DMS53 treated with DMSO at 0.1 percent for 48 hours (cell line): ENCODE measurements around the gene CYBA.
A peak's percentile ranks its signal among the peaks of the same experiment; 100 is the strongest.

Experiments
- DNase-seq: peaks from one replicate; lab custom pipeline; 2025; ENCODE audit not compliant: unreplicated experiment; lab: John Stamatoyannopoulos, UW

Gene CYBA

DNA sequence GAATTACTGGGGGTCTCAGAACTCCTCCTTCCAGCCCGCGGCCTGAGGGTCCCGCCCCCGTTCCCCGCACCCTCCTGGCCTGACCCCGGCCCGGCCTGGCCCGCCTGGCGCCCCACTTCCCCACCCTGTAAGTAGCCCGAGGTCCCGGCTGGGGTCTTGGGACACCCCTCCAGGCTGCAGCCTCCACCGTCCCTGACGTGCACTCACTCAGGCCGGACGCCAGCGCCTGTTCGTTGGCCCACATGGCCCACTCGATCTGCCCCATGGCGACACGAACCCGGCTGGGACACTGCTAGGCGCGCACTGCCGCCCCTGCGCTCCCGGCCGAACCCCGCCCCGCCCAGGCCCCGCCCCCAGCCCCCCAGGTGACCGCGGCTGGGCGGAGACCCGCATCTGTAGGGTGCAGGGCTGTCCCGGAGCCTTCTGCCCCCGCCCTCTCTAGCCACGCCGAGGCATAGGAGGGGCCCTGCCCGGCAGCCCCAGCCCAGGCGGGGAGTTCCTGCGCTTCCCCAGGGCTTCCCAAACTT is at the start of gene CYBA:
Gene CYBA, minus strand, starts transcription at position 305 of the 527 bp plus-strand sequence. Its CDS starts 40 bp downstream, at position 265.
- DNase-seq = peak; percentile 65

DNA sequence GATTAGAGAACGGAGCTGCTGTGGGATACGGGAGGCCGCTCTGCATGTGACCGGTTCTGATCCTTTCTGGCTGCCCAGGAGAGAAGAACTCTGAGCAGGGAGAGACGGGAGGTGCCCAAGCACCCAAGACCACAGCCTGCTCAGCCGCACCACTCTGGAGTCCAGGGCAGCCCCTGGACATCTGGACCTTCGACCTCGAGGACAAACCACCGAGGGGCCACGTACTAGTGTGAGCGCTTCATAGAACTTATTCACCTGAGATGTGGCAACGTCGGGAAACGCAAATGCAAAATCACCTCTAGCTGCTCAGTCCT is 49.4 kb upstream of the CYBA start:
- no peak for DNase-seq

DNA sequence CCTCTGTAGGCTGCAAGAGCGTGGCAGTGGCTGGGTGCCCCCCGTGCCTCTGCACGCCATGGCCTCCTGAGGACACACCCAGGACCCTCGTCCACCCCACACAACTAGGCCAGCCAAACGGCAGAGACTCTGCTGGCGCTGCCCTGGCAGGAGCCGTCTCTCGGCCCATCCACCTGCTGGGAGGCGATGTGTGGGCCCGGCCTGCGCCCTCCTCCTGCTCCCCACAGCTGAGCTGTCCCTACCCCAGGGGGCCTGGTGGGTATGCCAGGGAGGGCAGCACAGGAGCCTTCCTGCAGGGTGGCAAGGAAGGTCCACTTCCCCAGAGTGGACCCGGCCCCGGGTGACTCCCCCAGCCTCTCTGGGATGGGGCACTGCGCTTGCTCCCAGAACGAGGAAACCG is 48.3 kb upstream of the CYBA start:
- DNase-seq = no peak

DNA sequence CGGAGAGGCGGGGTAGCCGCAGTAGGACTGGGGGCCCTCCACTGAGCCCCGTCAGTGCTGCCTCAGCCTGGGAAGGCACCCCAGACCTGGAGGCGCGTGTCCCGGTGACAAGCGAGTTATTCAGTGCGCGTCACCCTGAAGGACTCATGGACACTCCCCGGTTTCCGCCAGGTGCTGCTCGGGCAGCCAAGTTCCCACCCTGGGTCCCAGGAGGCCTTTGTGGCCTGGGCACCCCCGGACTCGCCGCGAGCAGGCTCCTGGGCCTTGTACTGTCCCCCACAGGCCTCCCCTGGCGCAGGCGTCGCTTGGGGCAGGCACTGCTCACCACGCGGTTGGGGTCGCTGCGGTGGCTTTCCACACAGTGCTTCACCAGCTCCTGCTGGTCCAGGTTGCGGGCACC is 47.8 kb upstream of the CYBA start:
- DNase-seq = no peak

DNA sequence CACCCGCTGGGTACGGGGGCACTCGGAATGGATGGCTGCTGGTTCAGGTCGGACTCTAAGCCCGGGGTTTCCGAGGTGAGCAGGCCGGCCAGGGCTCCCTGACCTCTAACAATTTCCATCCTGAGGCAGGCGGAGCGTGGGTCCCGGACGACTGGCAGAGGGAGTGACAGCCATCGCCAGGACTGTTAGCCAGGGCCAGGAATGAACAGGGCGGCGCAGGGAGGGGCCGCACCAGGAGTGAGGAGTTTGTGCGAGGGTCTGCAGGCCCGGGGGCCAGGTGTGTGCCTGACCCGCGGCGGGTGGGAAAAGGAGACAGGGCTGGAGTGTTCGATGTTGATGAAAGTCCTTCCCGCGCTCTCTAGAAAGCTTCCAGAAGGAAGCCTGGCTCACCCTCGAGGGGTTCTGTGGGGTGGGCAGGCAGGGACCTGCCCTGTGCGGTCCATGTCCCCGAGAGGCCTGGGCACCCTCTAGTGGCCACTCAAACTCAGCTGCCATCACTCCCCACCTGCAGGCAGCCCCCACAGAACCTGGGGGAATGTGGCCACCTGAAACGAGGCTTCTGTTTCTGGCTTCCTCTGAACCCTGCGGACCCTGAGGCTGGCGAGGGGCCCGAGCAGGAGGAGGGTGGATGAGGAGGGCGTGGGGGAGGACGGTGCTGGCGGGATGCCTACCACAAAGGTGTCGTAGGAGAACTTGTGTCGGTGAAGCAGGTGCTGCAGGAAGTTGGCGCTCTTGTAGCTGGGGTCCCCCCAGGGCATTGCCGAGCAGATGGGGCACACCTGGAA is 47.2 kb upstream of the CYBA start:
- no peak for DNase-seq

DNA sequence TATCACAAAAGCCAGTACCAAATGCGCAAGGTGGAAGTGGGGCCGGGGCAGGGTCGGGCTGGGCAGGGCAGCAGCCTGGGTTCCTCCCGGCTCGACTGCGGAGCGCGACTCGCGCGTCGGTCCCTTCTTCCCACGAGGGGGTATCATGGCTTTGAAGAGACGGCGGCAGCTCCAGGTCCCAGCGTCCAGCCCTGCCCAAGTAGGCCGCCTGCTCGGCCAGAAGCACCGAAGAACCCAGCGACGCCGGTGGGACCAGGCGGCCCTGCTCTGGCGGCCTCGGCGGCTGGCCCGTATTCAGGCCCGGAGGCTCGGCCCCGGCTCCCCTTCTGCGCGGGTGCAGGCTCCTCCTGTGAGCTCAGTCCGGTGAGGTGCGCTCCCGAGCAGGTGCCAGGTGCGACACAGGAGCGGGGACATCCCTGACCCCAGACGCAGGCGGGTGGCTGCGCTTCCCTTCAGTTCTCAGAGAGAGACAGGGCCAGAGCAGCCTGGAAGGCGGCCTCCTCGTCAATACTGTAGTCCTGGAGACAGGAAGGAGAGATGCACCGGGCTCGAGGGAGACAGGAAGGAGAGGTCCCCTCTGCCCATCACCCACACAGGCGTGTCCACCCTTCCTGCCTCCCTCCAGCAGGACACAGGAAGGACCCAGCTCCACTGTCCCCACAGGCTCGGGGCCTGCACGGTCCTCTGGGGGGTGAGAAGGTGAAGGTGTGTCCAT is 46.4 kb upstream of the CYBA start:
- no peak for DNase-seq

DNA sequence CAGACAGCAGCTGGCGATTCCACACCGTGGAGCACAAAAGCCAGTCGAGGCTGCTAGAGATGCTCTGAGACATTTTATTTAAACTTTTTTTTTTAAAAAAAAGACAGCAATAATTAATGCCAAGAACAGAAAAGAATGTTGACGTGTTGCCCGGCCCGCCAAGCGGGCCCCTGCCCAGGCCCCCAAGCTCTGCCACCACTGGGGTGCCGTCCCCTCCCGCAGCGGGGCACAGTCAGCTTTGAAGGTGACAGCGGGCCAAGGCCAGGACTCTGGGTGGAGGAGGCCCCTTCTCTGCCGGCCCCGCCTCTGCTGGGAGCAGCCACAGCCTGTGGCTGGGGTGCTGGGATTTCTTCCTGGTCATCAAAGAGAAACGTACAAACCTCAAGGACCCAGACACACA is 45.6 kb upstream of the CYBA start:
- DNase-seq = no peak

DNA sequence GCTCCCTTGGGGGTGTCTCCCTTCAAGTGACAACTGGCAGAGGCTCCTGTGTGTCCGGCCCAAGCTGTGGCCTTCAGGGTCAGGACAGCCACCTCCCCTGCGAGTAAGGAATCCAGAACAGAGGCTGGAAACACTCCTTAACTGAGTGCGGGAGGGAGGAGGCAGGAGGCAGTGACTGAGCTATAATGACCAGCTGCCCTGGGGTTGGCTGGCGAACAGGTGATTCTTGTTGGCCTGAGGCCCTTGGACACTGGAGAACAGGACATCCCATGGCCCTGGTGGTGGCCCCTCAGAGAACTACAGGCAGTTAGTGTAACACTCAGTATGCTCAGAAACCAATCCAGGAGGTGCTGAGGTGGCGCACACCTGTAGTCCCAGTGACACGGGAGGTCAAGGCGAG is 44.9 kb upstream of the CYBA start:
- DNase-seq = no peak

DNA sequence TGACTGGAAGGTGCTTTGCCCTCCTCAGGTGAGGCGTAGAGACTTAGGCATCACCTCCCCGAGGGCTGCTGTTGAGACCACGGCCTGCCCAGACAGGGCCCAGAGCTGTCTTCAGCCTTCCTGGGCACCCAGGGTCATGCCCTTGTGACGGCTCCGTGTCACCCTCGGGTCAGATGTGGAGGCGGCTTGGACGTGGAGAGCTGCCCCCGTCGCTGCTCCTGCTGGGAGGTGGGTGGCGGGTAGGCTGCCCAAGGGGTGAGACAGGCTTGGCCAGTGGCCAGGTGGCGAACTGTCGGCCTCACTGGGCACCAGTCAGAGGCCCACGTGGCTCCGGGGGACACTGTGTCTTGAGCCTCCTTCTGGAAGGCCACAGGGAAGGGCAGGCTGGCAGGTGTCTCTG is 44.4 kb upstream of the CYBA start:
- no peak for DNase-seq

DNA sequence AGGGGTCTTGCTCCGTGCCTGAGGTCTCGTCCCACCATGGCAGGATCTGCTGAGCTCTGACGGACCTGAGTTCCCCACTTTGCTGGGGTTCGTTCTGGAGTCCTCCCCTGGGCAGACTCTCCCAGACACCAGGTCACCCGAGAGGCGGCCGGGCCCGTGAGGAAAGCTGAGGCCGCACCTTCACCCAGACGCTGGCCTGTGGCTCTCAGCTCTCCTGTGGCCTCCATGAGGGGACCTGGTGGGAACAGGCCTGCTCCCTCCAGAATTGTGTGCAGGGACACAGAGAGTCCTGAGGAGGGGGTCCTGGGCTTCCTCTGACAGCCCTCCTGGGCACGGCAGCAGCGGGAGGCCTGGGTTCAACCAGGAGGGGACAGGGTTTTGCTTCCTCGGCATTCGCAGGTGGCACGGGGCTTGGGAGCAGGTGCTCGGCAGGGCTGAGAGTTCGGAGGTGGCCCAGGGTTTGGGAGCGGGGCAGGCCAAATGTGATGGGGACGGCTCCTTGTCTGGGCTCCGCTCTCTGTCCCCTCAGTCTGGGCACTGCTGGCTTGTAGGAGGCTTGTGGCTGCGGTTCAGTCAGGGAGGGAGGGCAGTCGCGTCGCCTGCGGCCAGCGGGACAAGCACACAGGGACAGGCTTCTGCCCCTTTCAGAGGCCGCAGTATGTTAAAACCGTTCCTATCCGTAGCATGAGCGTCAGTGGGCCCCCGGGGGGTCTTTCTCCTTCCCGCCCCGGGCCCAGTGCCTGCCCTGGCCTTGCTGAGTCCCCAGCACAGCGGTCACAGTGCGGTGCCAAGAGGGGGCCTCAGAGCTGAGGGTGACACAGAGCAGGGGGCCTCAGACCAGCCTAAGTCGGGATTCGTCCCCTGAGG is 43.6 kb upstream of the CYBA start:
- DNase-seq = no peak

DNA sequence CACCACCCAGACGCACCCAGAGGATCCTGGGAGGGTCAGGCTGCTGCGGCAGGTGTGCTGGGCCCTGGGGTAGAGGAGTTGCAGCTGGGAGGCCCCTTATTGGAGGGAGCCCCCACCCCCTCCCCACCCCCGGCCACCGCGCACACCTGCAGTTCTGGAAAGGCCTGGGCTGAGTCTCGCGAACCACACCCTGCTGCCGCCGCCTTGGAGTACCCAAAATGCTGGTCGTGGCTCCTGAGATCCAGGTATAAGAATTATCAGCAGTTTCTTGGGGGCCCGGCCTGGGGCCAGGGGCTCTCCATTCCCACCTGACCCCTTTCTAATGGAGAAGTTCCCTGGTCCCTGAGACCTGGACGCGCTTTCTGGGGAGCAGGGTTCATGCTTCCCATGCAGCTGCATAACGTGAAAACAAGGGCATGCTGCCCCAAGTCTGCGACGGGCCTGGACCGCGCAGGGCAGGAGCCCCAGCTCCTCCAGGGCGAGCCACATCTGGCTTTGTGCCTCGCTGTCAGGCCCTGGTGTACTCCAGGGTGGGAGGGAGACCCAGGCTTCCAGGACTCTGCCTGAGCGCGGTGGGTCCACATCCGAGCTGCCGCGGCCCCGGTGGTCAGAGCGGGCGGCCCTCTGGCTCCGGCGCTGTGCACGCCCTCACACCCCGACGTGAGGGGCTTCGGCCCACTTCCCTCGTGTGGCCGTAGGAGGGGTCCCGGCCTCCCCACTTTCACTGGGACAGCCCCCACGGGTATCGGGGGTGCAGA is 42.7 kb upstream of the CYBA start:
- DNase-seq = no peak

DNA sequence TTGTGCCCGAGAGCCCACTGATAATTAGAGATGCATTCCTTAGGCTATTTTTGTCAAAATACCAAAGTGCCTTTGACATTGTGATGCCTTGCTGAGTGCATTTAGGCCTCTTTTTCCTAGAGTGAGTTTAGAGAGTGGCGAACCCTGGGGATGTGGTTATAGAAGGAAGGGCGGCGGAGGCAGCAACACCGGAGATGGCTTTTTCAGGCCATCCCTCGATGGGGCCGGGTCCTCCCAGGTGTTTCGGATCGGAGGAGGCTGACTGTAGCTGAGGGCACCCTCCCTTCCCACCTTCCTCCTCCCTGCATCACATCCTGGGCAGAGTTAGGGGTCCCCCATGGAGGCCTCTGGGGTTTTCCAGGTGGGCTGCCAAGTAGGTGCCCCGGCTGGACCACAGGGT is 42.0 kb upstream of the CYBA start:
- DNase-seq = no peak

DNA sequence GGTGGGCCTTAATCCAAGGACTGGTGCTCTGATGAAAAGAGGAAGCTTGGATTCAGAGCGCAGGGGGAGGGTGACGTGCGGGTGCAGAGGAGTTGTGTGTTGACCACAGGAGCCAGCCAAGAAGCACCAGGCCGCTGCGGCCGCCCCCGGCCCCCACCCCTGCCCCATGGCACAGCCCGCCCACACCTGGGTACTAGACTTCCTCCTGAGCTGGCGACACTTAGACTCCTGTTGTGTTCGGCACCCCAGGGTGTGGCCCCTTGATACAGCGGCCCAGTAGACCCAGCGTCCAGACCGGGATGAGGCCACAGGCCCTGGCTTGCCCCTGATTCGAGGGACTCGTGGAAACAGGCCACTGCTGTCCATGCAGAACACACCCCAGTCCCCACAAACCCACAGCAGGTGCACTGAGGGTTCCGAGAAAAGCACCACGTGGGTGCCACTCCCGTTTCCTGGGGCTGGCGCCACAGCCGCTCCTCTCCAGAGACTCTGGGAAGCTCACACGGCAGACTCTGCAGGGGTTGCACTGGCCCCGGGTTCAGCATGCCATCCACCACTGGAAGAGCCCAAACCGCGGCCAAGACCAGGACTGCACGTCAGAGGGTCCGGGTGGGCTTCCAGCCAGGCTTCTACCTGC is 41.2 kb upstream of the CYBA start:
- DNase-seq = no peak

DNA sequence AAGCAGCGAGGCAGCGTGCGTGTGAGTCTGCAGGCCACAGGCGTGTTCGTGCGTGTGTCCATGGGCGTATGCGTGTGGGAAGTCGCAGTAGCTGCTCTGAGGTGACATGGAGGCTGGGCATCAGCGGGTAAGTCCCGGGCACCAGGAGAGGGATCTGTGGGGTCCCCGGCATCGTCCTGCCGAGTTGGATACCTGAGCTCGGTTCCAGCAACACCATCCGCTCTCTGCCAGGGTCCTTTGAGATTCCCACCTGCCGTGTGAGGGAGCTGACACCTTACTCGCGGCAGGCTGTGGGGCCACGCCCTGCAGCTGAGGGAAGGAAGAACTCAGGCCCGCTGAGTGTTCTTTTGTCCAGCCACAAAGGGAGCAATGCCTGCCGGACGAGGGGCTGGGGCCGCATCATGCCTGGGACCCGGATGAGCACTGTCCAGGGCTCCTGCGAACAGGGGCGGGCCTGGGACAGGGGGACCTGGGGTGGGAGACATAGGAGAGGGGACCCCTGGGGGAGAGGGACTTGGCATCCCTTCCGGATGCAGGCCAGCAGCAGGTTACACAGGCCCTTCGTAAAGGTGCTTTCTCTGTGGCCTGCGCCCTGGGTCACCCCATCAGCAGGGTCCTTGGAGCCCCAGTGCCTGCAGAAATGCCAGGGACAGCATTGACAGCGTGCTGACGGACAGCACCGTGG is 40.4 kb upstream of the CYBA start:
- DNase-seq = no peak

DNA sequence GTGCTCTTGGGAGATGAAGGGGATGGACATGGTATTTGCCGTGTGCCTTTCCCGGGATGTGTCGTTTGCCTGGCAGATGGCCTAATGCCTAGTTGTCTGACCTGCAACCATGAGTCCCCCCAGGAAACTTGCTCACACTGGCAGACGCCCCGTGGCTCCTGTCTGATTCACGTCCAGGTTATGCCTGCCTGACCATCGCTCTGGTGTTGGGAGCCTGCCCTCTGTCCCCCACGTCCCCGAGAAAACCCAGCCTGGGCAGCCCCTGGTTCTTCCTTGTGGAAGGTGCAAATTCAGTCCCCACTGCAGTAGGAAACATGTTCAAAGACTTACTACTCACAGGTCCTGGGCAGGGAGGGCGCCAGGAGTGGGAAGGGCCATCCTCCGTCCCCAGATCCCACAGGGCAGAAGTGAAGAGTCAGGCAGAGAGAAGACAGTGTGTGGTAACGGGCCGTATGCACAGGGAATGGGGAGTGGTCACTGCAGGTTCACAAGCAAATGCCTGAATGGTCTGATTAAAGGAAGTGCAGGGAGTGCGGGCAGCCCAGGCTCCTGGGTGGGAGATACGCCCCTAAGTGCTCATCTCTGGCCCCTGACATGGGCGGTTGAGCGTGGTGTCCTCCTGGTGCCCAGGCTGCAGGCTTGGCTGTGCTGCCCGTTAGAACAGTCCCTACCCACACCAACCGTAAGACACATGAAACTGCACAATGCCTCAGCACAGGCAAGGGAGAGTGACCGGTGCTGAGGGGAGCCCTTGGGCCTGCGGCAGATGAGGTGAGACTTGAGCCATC is 39.7 kb upstream of the CYBA start:
- no peak for DNase-seq

DNA sequence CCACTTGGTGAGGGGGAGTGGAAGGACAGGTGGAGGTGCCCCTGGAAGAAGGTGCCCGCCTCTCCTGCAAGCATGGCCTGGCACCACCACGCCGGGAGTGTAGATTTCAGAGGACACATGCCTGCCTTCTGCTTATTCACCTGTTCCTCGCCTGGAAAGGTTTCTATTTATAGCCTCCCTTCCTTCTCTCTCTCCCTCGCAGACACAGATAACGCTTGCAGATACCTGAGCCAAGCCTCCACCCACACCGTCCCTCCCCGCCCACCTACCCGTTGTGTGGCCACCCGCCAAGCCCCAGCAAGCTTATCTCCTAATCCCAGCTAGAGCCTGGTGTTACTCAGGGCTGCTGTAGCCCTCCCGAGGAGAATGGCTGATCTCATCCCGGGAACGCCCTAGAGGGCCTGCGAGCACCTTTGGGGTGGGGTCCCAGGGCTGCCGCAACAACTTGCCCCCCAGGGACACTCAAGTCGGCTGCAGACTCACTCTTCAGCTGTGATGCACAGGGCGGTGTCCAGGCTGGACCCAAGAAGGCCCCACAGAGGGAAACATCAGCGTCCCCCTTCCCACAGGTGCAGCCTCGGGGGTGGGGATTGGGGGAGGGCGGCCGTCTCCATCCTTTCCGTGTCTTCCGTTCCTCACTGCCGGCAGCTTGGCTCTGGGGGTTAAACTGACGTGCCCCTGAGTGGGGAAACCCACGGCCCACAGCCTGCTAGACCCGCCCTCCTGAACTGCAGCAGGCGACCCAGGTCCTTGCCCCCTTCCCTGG is 37.3 kb upstream of the CYBA start:
- peak; percentile 58 for DNase-seq

DNA sequence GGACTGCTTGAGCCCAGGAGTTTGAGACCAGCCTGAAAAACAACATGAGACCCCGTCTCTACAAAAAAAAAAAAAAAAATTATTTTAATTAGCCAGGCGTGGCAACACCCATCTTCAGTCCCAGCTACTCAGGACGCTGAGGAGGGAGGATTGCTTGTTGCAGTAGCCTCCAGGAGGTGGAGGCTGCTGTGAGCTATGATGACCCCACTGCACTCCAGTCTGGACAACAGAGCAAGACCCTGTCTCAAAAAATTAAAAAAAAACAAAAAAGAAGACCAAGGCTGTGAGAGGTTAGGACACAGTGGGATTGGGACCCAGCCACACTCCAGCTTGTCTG is 36.8 kb upstream of the CYBA start:
- DNase-seq = no peak

DNA sequence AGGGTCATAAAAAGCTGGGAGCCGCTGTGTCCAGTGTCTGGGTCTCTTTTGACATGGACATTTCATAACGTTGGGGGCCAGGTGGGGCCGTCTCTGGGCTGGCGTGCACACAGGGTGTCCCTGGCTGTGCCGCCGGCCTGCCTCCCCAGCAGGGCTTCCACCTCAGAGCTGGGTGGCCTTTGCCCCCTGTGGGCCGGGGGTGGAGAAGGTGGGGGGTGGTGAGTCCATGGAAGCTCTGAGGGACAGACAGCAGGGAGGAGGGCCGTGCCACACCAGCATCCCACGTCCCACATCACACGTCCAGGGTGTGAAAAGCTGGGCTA is 36.4 kb upstream of the CYBA start:
- DNase-seq = no peak
